H1 (cell line): Measurements from ENCODE around the gene DGAT2. TPM values are rescaled to one million over a fixed set of nuclear protein-coding genes. Genes with fewer than 3 reads are reported as not detected.

Experiments
- CTCF ChIA-PET: fragments of 300-600 bp; sonication (Branson Sonifier 250); formaldehyde crosslinking; loops from one replicate; lab custom pipeline; 2021; ENCODE audit not compliant: partially characterized antibody; lab: Charles Lee
- POLR2A ChIA-PET: fragments of 300-600 bp; sonication (Branson Sonifier 250); formaldehyde crosslinking; loops from one replicate; lab custom pipeline; 2021; ENCODE audit warnings: inconsistent platforms; ENCODE audit not compliant: partially characterized antibody; lab: Charles Lee
- DNase-seq, 2 experiments: peaks; one replicate each; pipeline versions ENCODE4 v3.0.0 to v3.0.0-alpha.2; 2010 to 2022; ENCODE audit warnings: low spot score in 2 of 2, low read depth in 1 of 2, mixed read lengths in 1 of 2
- FAIRE-seq: peaks from 2 replicates; lab custom pipeline; 2011; peaks lifted over from hg19 to GRCh38; lab: Jason Lieb, UNC
- H2AFZ ChIP-seq: 2 replicates; pipeline ENCODE4 v1.8.1; 2012; ENCODE audit warnings: low read length, inconsistent platforms
- H2AK5ac ChIP-seq: 2 replicates; pipeline ENCODE4 v1.6.1; 2013; ENCODE audit warnings: low read depth, low read length
- H2BK120ac ChIP-seq: replicated peaks from 2 replicates; pipeline ENCODE3; 2013; ENCODE audit warnings: low read depth, low read length, inconsistent platforms
- H2BK12ac ChIP-seq: 2 replicates; pipeline ENCODE4 v1.6.1; 2013; ENCODE audit warnings: low read depth, low read length
- H2BK15ac ChIP-seq: 2 replicates; pipeline ENCODE4 v1.6.1; 2013; ENCODE audit warnings: low read length
- H2BK20ac ChIP-seq: 2 replicates; pipeline ENCODE4 v1.6.1; 2013; ENCODE audit warnings: low read length
- H2BK5ac ChIP-seq: 2 replicates; pipeline ENCODE4 v1.6.1; 2013; ENCODE audit warnings: low read depth, low read length
- H3K14ac ChIP-seq: 2 replicates; pipeline ENCODE4 v1.6.1; 2013; ENCODE audit warnings: inconsistent platforms; ENCODE audit not compliant: insufficient read length
- H3K18ac ChIP-seq: 2 replicates; pipeline ENCODE4 v1.6.1; 2013; ENCODE audit warnings: low read length; ENCODE audit errors: extremely low read depth
- H3K23ac ChIP-seq: 2 replicates; pipeline ENCODE4 v1.6.1; 2013; ENCODE audit warnings: inconsistent platforms; ENCODE audit not compliant: insufficient read length
- H3K23me2 ChIP-seq: 2 replicates; pipeline ENCODE4 v1.6.1; 2013; ENCODE audit warnings: low read depth, low read length
- H3K27ac ChIP-seq: 2 replicates; pipeline ENCODE4 v1.6.1; 2011; ENCODE audit warnings: low read depth, low read length, inconsistent platforms
- H3K27me3 ChIP-seq, 4 experiments: replicated peaks in 1 of 4; 1 replicate in 1 of 4; 2 replicates in 3 of 4; pipeline versions ENCODE4 v1.6.1 to v1.8.1; 2011 to 2013; ENCODE audit warnings: low read length in 3 of 4, mild to moderate bottlenecking in 3 of 4, inconsistent platforms in 2 of 4, mixed read lengths in 2 of 4, moderate library complexity in 1 of 4; ENCODE audit not compliant: control insufficient read depth in 3 of 4, insufficient read depth in 3 of 4; ENCODE audit errors: extremely low read depth in 1 of 4
- H3K36me3 ChIP-seq, 4 experiments: 2 replicates each; pipeline versions ENCODE4 v1.6.1 to v1.8.1; 2011 to 2013; ENCODE audit warnings: mild to moderate bottlenecking in 4 of 4, low read length in 3 of 4, moderate library complexity in 2 of 4, control low read depth in 1 of 4, inconsistent platforms in 1 of 4; ENCODE audit not compliant: insufficient read depth in 4 of 4, control insufficient read depth in 2 of 4
- H3K4ac ChIP-seq: replicated peaks from 2 replicates; pipeline ENCODE3; 2013; ENCODE audit warnings: low read length, low read depth, mixed read lengths, inconsistent platforms; ENCODE audit not compliant: insufficient read length
- H3K4me1 ChIP-seq, 4 experiments: replicated peaks in 1 of 4; 1 replicate in 1 of 4; 2 replicates in 3 of 4; pipeline versions ENCODE4 v1.6.1 to v1.8.1; 2011 to 2013; ENCODE audit warnings: low read length in 3 of 4, inconsistent platforms in 2 of 4, mixed read lengths in 1 of 4; ENCODE audit not compliant: insufficient read depth in 4 of 4, control insufficient read depth in 3 of 4
- H3K4me2 ChIP-seq, 2 experiments: 2 replicates each; pipeline versions ENCODE4 v1.6.1 to v1.8.1; 2011 to 2013; ENCODE audit warnings: low read depth in 2 of 2, low read length in 2 of 2, control low read depth in 1 of 2, inconsistent platforms in 1 of 2, mild to moderate bottlenecking in 1 of 2; ENCODE audit not compliant: insufficient read depth in 1 of 2
- H3K4me3 ChIP-seq, 4 experiments: fragments of 200-600, 300-600 bp in 1 of 4; sonication (generic), shearing (Covaris generic), sonication (Bioruptor Twin) in 1 of 4; 2 replicates each; pipeline versions ENCODE4 v1.5.1 to v1.8.1; 2011 to 2016; ENCODE audit warnings: low read length in 4 of 4, low read depth in 3 of 4, control low read depth in 2 of 4, inconsistent platforms in 2 of 4, mild to moderate bottlenecking in 2 of 4, mixed read lengths in 1 of 4, moderate library complexity in 1 of 4; ENCODE audit not compliant: insufficient read depth in 2 of 4; ENCODE audit errors: extremely low read depth in 1 of 4
- H3K56ac ChIP-seq: replicated peaks from 2 replicates; pipeline ENCODE3; 2013; ENCODE audit warnings: low read depth, mild to moderate bottlenecking, mixed read lengths, low read length, inconsistent platforms; ENCODE audit not compliant: insufficient read length
- H3K79me1 ChIP-seq: 2 replicates; pipeline ENCODE4 v1.6.1; 2013; ENCODE audit warnings: low read depth, low read length, control low read depth
- H3K79me2 ChIP-seq, 2 experiments: 2 replicates each; pipeline versions ENCODE4 v1.6.1 to v1.8.1; 2012 to 2013; ENCODE audit warnings: low read length in 2 of 2, mild to moderate bottlenecking in 2 of 2, inconsistent platforms in 1 of 2; ENCODE audit not compliant: insufficient read depth in 2 of 2, control insufficient read depth in 1 of 2
- H3K9ac ChIP-seq, 4 experiments: replicated peaks in 1 of 4; 1 replicate in 1 of 4; 2 replicates in 3 of 4; pipeline versions ENCODE4 v1.6.1 to v1.8.1; 2011 to 2013; ENCODE audit warnings: low read depth in 3 of 4, low read length in 3 of 4, control low read depth in 2 of 4, mild to moderate bottlenecking in 2 of 4, moderate library complexity in 2 of 4, inconsistent platforms in 1 of 4; ENCODE audit errors: extremely low read depth in 1 of 4
- H3K9me3 ChIP-seq, 2 experiments: 2 replicates each; pipeline versions ENCODE4 v1.6.1 to v1.8.1; 2012 to 2013; ENCODE audit warnings: mild to moderate bottlenecking in 2 of 2, moderate library complexity in 2 of 2, control low read depth in 1 of 2, inconsistent platforms in 1 of 2, low read depth in 1 of 2, low read length in 1 of 2, mixed read lengths in 1 of 2; ENCODE audit not compliant: insufficient read depth in 2 of 2
- H4K20me1 ChIP-seq, 2 experiments: replicated peaks in 1 of 2; 2 replicates each; pipeline versions ENCODE3 to v1.8.1; 2011 to 2013; ENCODE audit warnings: inconsistent platforms in 2 of 2, low read length in 2 of 2, mild to moderate bottlenecking in 1 of 2; ENCODE audit not compliant: insufficient read depth in 2 of 2, control insufficient read depth in 1 of 2
- H4K5ac ChIP-seq: 2 replicates; pipeline ENCODE4 v1.6.1; 2013; ENCODE audit warnings: low read length, low read depth, mixed read lengths, inconsistent platforms; ENCODE audit not compliant: insufficient read length
- H4K8ac ChIP-seq: 2 replicates; pipeline ENCODE4 v1.8.0; 2013; ENCODE audit warnings: mild to moderate bottlenecking, moderate library complexity, low read length, inconsistent platforms; ENCODE audit not compliant: insufficient read depth; ENCODE audit errors: extremely low read depth
- H4K91ac ChIP-seq: replicated peaks from 2 replicates; pipeline ENCODE3; 2013; ENCODE audit warnings: low read length, mixed read lengths, inconsistent platforms; ENCODE audit not compliant: insufficient read length
- SP2 ChIP-seq: IDR thresholded peaks from 2 replicates; pipeline ENCODE4 v1.6.1; 2012; ENCODE audit warnings: mild to moderate bottlenecking, low read length, inconsistent platforms
- WGBS, 2 experiments: shearing (Covaris generic) in 1 of 2; methylation state at CpG; one replicate each; pipeline versions ENCODE4 v1.1.6 to v1.1.7; 2013 to 2015; ENCODE audit warnings: low lambda C conversion rate in 2 of 2, mixed read lengths in 2 of 2, inconsistent platforms in 1 of 2, low coverage in 1 of 2, missing lambda C conversion rate in 1 of 2; ENCODE audit not compliant: insufficient replicate concordance in 2 of 2, insufficient coverage in 1 of 2, insufficient read length in 1 of 2; ENCODE audit errors: extremely low coverage in 1 of 2, missing lambda C conversion rate in 1 of 2; 5-methylcytosine and 5-hydroxymethylcytosine counted together
- polyA plus RNA-seq, 7 experiments: library from polyadenylated mRNA; depleted of rRNA in 3 of 7; stranded (reverse) in 5 of 7; unstranded in 2 of 7; fragments of >200 nt in 5 of 7; fragments of 200-250 nt in 2 of 7; gene quantifications; 1 replicate in 5 of 7; 2 replicates in 1 of 7; 4 replicates in 1 of 7; pipeline versions ENCODE4 v1.2.1 to v1.2.3, GENCODE V29; 2011 to 2013; ENCODE audit warnings: missing spikeins in 2 of 7, mixed read lengths in 2 of 7
- total RNA-seq: library from RNA; stranded (reverse); fragmentation: NEBNext Ultra II Directional; extraction: Animal tissue kit (Norgen Biotek cat#: 25700); gene quantifications from 2 replicates; pipeline ENCODE4 v1.2.1, GENCODE V29; 2021

Gene DGAT2
- total and polyA plus RNA-seq, 2 of the 8 experiments (the other 6 are each of a cell fraction or from before 2014, with no cell fraction given), result 3.2 to 5.9 TPM

- H3K14ac ChIP-seq, result no peak overlapping the region
- H2BK120ac ChIP-seq, result no peak overlapping the region
- H3K79me1 ChIP-seq, result no peaks in the 10 kb centered on the region
- 0 out of 2 replicates have a peak, but pooled peaks cover 1% of the 10 kb centered on the region for H3K23me2 ChIP-seq
- no peak overlapping the region for H3K23ac ChIP-seq
- no peak overlapping the region for H2BK12ac ChIP-seq
- H3K36me3 ChIP-seq, result no peaks in the 10 kb centered on the region
- 88% methylated on average over 2 of the region's 2 CpGs; no CpG with 5 or more reads in 1 of the 2 experiments for WGBS, 2 experiments
- DNase-seq (no peak), FAIRE-seq (no peak)
- H3K27ac ChIP-seq, result no peak overlapping the region
- H3K27me3 ChIP-seq, result no peaks in the 10 kb centered on the region
- ChIA-PET CTCF (interaction anchor here (0.9 to 2.3 kb wide), 7 partner anchors 9 to 75 kb away, joined by 3 to 17 read pairs (median 3); no protein-coding TSS in a partner anchor), POLR2A (interaction anchor here (0.9 kb wide), 1 partner anchor 394 kb away, joined by 3 read pairs; no protein-coding TSS in a partner anchor)
- H3K4me3 ChIP-seq, result no peak overlapping the region
- H3K18ac ChIP-seq, result no peak overlapping the region
- no peak overlapping the region for H3K9ac ChIP-seq
- H3K4me2 ChIP-seq, result no peak overlapping the region
- no peak overlapping the region for H2BK15ac ChIP-seq
- H4K91ac ChIP-seq, result no peak overlapping the region
- no peak overlapping the region for H3K4ac ChIP-seq
- no peaks in the 10 kb centered on the region for H3K9me3 ChIP-seq
- H4K5ac ChIP-seq, result no peak overlapping the region
- 0 out of 7 replicates have a peak, but pooled peaks cover 0 to 4% (median 0%) of the 10 kb centered on the region in 4 experiments for H3K4me1 ChIP-seq
- H3K56ac ChIP-seq, result no peak overlapping the region
- no peak overlapping the region for H4K8ac ChIP-seq
- no peak overlapping the region for H2BK5ac ChIP-seq
- H3K79me2 ChIP-seq, result no peaks in the 10 kb centered on the region
- H4K20me1 ChIP-seq, result no peaks in the 10 kb centered on the region
- H2AK5ac ChIP-seq, result no peak overlapping the region
- no peak overlapping the region for H2AFZ ChIP-seq
- no peak overlapping the region for H2BK20ac ChIP-seq
- no peak for TF ChIP-seq SP2
Measured at GRCh38 chr11:75793966-75794365, 25.4 kb downstream of the DGAT2 start.
